ENCODE results near the gene SLC1A7.

DNA sequence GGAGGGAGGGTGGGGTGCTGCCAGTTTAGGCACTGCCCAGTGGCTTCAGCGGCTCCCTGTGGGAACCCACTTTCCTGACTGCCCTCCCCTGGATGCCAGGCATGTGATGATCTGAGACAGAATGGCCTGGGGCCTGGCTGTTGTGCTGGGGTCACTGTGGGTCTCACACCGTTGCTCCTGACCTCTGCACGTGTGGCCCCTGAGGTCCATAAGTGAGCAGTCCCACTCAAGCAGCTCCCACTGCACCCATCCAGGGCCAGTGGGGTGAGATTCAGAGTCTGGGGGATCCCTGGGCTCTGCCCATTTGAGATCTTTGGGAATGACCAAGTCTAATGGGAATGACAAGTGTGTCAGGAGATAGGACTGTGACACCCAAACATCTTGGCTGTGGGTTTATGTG is 62.4 kb downstream of the SLC1A7 start:
- TF ChIP-seq, protein P1, sequence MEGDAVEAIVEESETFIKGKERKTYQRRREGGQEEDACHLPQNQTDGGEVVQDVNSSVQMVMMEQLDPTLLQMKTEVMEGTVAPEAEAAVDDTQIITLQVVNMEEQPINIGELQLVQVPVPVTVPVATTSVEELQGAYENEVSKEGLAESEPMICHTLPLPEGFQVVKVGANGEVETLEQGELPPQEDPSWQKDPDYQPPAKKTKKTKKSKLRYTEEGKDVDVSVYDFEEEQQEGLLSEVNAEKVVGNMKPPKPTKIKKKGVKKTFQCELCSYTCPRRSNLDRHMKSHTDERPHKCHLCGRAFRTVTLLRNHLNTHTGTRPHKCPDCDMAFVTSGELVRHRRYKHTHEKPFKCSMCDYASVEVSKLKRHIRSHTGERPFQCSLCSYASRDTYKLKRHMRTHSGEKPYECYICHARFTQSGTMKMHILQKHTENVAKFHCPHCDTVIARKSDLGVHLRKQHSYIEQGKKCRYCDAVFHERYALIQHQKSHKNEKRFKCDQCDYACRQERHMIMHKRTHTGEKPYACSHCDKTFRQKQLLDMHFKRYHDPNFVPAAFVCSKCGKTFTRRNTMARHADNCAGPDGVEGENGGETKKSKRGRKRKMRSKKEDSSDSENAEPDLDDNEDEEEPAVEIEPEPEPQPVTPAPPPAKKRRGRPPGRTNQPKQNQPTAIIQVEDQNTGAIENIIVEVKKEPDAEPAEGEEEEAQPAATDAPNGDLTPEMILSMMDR (conservative IDR thresholded peaks at IDR 0.05; ENCODE audit: low read depth in 2 of 2): no peak
- no peak for TF ChIP-seq ETS1 (IDR thresholded peaks at IDR 0.05)
- no peak for TF ChIP-seq ZNF114 (CRISPR knock-in tag; IDR thresholded peaks at IDR 0.05)
- TF ChIP-seq EZH2phosphoT487 (IDR thresholded peaks at IDR 0.05; ENCODE audit: unreplicated experiment): no peak
